HCT116 (cell line): ENCODE measurements around the gene AP1B1. TPM values are rescaled to one million over a fixed set of nuclear protein-coding genes. Genes with fewer than 3 reads are reported as not detected.

Source experiments
- ATAC-seq: fragments of 200-7000 bp; cut with Tn5 transposase; 2 replicates; pipeline ENCODE4 v1.9.1; 2020; ENCODE audit warnings: mild to moderate bottlenecking, moderate library complexity
- BruUV-seq: library from RNA; stranded (reverse); fragments of 400-500 nt; replicated peaks from 2 replicates; lab custom pipeline; 2021; lab: Mats Ljungman, UMichigan
- CTCF ChIA-PET: fragments of 300-600 bp; sonication (Branson Sonifier 250); formaldehyde crosslinking; loops from one replicate; lab custom pipeline; 2021; ENCODE audit warnings: antibody characterized with exemption; lab: Charles Lee
- POLR2A ChIA-PET: fragments of 300-600, 350-600 bp; sonication (Branson Sonifier 250); formaldehyde crosslinking; loops from one replicate; lab custom pipeline; 2021; ENCODE audit warnings: antibody characterized with exemption; lab: Charles Lee
- RAD21 ChIA-PET, 2 experiments: fragments of 300-600 bp; sonication (Branson Sonifier 250); formaldehyde crosslinking; loops; one replicate each; lab custom pipeline; 2023; ENCODE audit warnings: low total read pairs in 2 of 2; ENCODE audit not compliant: uncharacterized antibody in 2 of 2, unreplicated experiment in 2 of 2, low non-redundant PET in 1 of 2; lab: Charles Lee
- DNase-seq: peaks from one replicate; pipeline ENCODE4 v3.0.0-alpha.2; 2010; ENCODE audit warnings: low read depth, low spot score
- H2AFZ ChIP-seq: fragments of 200-600 bp; shearing (Covaris generic), sonication (generic); 2 replicates; pipeline ENCODE4 v1.6.1; 2017; ENCODE audit warnings: low read depth, mixed run types, mixed read lengths, antibody characterized with exemption, low read length; ENCODE audit not compliant: poor library complexity, severe bottlenecking
- H3K27ac ChIP-seq: 2 replicates; pipeline ENCODE4 v1.5.1; 2012; ENCODE audit warnings: low read depth, low read length
- H3K27me3 ChIP-seq: fragments of 200-600 bp; sonication (generic); 2 replicates; pipeline ENCODE4 v1.6.1; 2016; ENCODE audit warnings: mixed run types, low read length, mixed read lengths; ENCODE audit not compliant: insufficient read depth
- H3K36me3 ChIP-seq, 2 experiments: fragments of 200-500 bp in 1 of 2; fragments of 200-600 bp in 1 of 2; sonication (Bioruptor generic) in 1 of 2; sonication (generic) in 1 of 2; 2 replicates each; pipeline versions ENCODE4 v1.5.1 to v1.6.1; 2014 to 2016; ENCODE audit warnings: low read length in 2 of 2, inconsistent platforms in 1 of 2, mixed read lengths in 1 of 2, mixed run types in 1 of 2; ENCODE audit not compliant: insufficient read depth in 2 of 2, control insufficient read depth in 1 of 2
- H3K4me1 ChIP-seq, 2 experiments: fragments of 200-600 bp in 1 of 2; sonication (generic) in 1 of 2; 2 replicates each; pipeline versions ENCODE4 v1.5.1 to v1.6.1; 2012 to 2017; ENCODE audit warnings: low read length in 2 of 2, inconsistent platforms in 1 of 2, mild to moderate bottlenecking in 1 of 2, mixed read lengths in 1 of 2, mixed run types in 1 of 2, moderate library complexity in 1 of 2; ENCODE audit not compliant: insufficient read depth in 2 of 2, control insufficient read depth in 1 of 2
- H3K4me2 ChIP-seq: fragments of 200-600 bp; sonication (generic); 2 replicates; pipeline ENCODE4 v1.6.1; 2017; ENCODE audit warnings: mixed run types, low read length, mixed read lengths
- H3K4me3 ChIP-seq, 2 experiments: fragments of 200-600 bp in 1 of 2; sonication (generic) in 1 of 2; replicated peaks in 1 of 2; 2 replicates each; pipeline ENCODE4 v1.5.1; 2011 to 2016; ENCODE audit warnings: low read length in 2 of 2, control low read depth in 1 of 2, low read depth in 1 of 2, mild to moderate bottlenecking in 1 of 2, mixed read lengths in 1 of 2, mixed run types in 1 of 2
- H3K79me2 ChIP-seq: fragments of 200-600 bp; sonication (generic); 2 replicates; pipeline ENCODE4 v1.6.1; 2017; ENCODE audit warnings: mild to moderate bottlenecking, mixed run types, low read length, moderate library complexity, mixed read lengths; ENCODE audit not compliant: insufficient read depth
- H3K9ac ChIP-seq: fragments of 200-600 bp; sonication (generic); 2 replicates; pipeline ENCODE4 v1.6.1; 2016; ENCODE audit warnings: low read length, mixed read lengths
- H3K9me2 ChIP-seq: fragments of 200-600 bp; sonication (generic), shearing (Covaris generic); 2 replicates; pipeline ENCODE4 v1.6.1; 2017; ENCODE audit warnings: mixed run types, mild to moderate bottlenecking, moderate library complexity; ENCODE audit not compliant: insufficient read depth
- H3K9me3 ChIP-seq, 2 experiments: fragments of 200-500 bp in 1 of 2; fragments of 200-600 bp in 1 of 2; sonication (Bioruptor generic) in 1 of 2; sonication (generic) in 1 of 2; 2 replicates each; pipeline ENCODE4 v1.6.1; 2014 to 2017; ENCODE audit warnings: low read length in 2 of 2, mixed read lengths in 2 of 2, inconsistent platforms in 1 of 2, low read depth in 1 of 2, mild to moderate bottlenecking in 1 of 2, mixed run types in 1 of 2, moderate library complexity in 1 of 2; ENCODE audit not compliant: control insufficient read depth in 1 of 2, insufficient read depth in 1 of 2
- H4K20me1 ChIP-seq: fragments of 200-600 bp; sonication (generic), shearing (Covaris generic); 2 replicates; pipeline ENCODE4 v1.6.1; 2017; ENCODE audit warnings: mixed run types, mild to moderate bottlenecking, moderate library complexity; ENCODE audit not compliant: insufficient read depth
- CBX3 ChIP-seq: IDR thresholded peaks from 2 replicates; pipeline ENCODE4 v1.6.1; 2012; ENCODE audit warnings: low read depth
- EZH2phosphoT487 ChIP-seq: fragments of 200-600 bp; IDR thresholded peaks from 2 replicates; pipeline ENCODE4 v1.6.1; 2018; ENCODE audit warnings: antibody characterized with exemption, borderline replicate concordance
- FOSL1 ChIP-seq: IDR thresholded peaks from 2 replicates; pipeline ENCODE4 v1.6.1; 2012; ENCODE audit warnings: low read depth
- JUND ChIP-seq: IDR thresholded peaks from 2 replicates; pipeline ENCODE4 v1.6.1; 2012
- RAD21 ChIP-seq: IDR thresholded peaks from 2 replicates; pipeline ENCODE4 v1.6.1; 2012; ENCODE audit warnings: low read depth, mild to moderate bottlenecking
- SP1 ChIP-seq: IDR thresholded peaks from 2 replicates; pipeline ENCODE4 v1.6.1; 2012; ENCODE audit warnings: low read depth
- TCF7L2 ChIP-seq: IDR thresholded peaks from 2 replicates; pipeline ENCODE4 v1.7.0; 2011; ENCODE audit warnings: borderline replicate concordance, inconsistent platforms; ENCODE audit not compliant: insufficient read depth, insufficient read length; ENCODE audit errors: extremely low read depth
- YY1 ChIP-seq: IDR thresholded peaks from 2 replicates; pipeline ENCODE4 v1.6.1; 2011; ENCODE audit warnings: low read length, low read depth, moderate library complexity, mild to moderate bottlenecking; ENCODE audit not compliant: insufficient replicate concordance; ENCODE audit errors: extremely low read depth
- intact Hi-C: fragments of 100-400 bp; cut with micrococcal nuclease; formaldehyde crosslinking; loops from 2 replicates; pipeline ENCODE4 v1.10.0; 2022
- total RNA-seq: library from RNA; stranded (reverse); gene quantifications from one replicate; pipeline ENCODE4 v1.2.1, GENCODE V29; 2021; ENCODE audit not compliant: unreplicated experiment
- TF ChIP-seq, protein P1 (sequence below): IDR thresholded peaks from 2 replicates; pipeline ENCODE4 v1.6.1; 2012; ENCODE audit warnings: low read depth
- TF ChIP-seq, protein P2 (sequence below): IDR thresholded peaks from 2 replicates; pipeline ENCODE4 v1.6.1; 2012
- TF ChIP-seq, protein P3 (sequence below), 3 experiments: fragments of 200-600 bp in 1 of 3; sonication (generic) in 1 of 3; IDR thresholded peaks in 2 of 3; conservative IDR thresholded peaks in 1 of 3; 2 replicates each; pipeline ENCODE4 v1.5.1; 2012 to 2017; ENCODE audit warnings: low read depth in 2 of 3, low read length in 2 of 3, antibody characterized with exemption in 1 of 3, borderline replicate concordance in 1 of 3, control low read depth in 1 of 3, mild to moderate bottlenecking in 1 of 3, mixed read lengths in 1 of 3, mixed run types in 1 of 3, moderate library complexity in 1 of 3; ENCODE audit not compliant: insufficient read depth in 1 of 3

Gene AP1B1
- total RNA-seq, 1 experiment from 2014 or later, result 60.4 TPM

DNA sequence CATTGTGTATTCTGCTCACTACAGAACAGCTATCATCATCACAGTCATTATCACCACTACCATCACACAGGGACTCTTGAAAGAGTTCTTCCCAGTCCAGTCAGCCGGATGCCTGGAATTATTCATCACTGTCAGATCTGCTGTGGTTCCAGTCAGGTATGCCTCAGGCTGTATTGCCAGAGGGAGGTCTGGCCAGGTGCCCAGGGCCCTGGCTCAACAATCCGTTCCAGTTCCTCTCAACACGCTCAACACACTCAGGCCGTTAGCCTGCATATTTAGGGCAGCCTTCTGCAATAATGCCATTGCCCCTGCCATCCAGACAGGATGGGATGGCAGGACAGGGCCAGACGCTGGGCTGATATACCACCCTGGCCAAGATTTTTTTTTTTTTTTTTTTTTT is 44.2 kb downstream of the AP1B1 start:
- TF ChIP-seq, protein P1, sequence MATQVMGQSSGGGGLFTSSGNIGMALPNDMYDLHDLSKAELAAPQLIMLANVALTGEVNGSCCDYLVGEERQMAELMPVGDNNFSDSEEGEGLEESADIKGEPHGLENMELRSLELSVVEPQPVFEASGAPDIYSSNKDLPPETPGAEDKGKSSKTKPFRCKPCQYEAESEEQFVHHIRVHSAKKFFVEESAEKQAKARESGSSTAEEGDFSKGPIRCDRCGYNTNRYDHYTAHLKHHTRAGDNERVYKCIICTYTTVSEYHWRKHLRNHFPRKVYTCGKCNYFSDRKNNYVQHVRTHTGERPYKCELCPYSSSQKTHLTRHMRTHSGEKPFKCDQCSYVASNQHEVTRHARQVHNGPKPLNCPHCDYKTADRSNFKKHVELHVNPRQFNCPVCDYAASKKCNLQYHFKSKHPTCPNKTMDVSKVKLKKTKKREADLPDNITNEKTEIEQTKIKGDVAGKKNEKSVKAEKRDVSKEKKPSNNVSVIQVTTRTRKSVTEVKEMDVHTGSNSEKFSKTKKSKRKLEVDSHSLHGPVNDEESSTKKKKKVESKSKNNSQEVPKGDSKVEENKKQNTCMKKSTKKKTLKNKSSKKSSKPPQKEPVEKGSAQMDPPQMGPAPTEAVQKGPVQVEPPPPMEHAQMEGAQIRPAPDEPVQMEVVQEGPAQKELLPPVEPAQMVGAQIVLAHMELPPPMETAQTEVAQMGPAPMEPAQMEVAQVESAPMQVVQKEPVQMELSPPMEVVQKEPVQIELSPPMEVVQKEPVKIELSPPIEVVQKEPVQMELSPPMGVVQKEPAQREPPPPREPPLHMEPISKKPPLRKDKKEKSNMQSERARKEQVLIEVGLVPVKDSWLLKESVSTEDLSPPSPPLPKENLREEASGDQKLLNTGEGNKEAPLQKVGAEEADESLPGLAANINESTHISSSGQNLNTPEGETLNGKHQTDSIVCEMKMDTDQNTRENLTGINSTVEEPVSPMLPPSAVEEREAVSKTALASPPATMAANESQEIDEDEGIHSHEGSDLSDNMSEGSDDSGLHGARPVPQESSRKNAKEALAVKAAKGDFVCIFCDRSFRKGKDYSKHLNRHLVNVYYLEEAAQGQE, result no peak
- TF ChIP-seq YY1, result no peak
- TF ChIP-seq CBX3, result no peak
- TF ChIP-seq SP1, result peak; percentile 61
- peak; percentile 40; the same call in 1 of the 2 replicates for TF ChIP-seq FOSL1
- TF ChIP-seq TCF7L2, result peak; percentile 31
- TF ChIP-seq, protein P2, sequence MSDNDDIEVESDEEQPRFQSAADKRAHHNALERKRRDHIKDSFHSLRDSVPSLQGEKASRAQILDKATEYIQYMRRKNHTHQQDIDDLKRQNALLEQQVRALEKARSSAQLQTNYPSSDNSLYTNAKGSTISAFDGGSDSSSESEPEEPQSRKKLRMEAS, result no peak
- no peak for TF ChIP-seq EZH2phosphoT487
- no peak for TF ChIP-seq RAD21
- peak; percentile 46 for TF ChIP-seq JUND
- TF ChIP-seq, protein P3, sequence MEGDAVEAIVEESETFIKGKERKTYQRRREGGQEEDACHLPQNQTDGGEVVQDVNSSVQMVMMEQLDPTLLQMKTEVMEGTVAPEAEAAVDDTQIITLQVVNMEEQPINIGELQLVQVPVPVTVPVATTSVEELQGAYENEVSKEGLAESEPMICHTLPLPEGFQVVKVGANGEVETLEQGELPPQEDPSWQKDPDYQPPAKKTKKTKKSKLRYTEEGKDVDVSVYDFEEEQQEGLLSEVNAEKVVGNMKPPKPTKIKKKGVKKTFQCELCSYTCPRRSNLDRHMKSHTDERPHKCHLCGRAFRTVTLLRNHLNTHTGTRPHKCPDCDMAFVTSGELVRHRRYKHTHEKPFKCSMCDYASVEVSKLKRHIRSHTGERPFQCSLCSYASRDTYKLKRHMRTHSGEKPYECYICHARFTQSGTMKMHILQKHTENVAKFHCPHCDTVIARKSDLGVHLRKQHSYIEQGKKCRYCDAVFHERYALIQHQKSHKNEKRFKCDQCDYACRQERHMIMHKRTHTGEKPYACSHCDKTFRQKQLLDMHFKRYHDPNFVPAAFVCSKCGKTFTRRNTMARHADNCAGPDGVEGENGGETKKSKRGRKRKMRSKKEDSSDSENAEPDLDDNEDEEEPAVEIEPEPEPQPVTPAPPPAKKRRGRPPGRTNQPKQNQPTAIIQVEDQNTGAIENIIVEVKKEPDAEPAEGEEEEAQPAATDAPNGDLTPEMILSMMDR (IDR thresholded peaks at IDR 0.05 in 2 of 3, conservative IDR thresholded peaks at IDR 0.05 in 1 of 3; ENCODE audit: borderline replicate concordance in 1 of 3, insufficient read depth in 1 of 3, low read depth in 2 of 3, low read length in 2 of 3), result no peak
- Histone ChIP-seq H3K4me3 (no peak overlapping the region), H3K36me3 (peaks cover 19 to 28% of the 10 kb centered on the region in 2 experiments), H3K9ac (no peak overlapping the region), H4K20me1 (no peaks in the 10 kb centered on the region; the same call in 1 of the 2 replicates), H3K27ac (peak overlapping the region; percentile 32), H3K27me3 (no peaks in the 10 kb centered on the region), H3K9me2 (no peaks in the 10 kb centered on the region), H3K4me1 (peaks cover 25 to 33% of the 10 kb centered on the region in 2 experiments), H3K79me2 (no peaks in the 10 kb centered on the region), H3K9me3 (no peaks in the 10 kb centered on the region), H2AFZ (no peak overlapping the region), H3K4me2 (peak overlapping the region; percentile 57)
- ChIA-PET RAD21 (interaction anchor here in 1 of 2 experiments (0.7 kb wide), 1 partner anchor 41 kb away, joined by 3 read pairs; no protein-coding TSS in a partner anchor), POLR2A (interaction anchor here (0.6 to 0.7 kb wide), 2 partner anchors 12 to 107 kb away, joined by 3 to 4 read pairs; no protein-coding TSS in a partner anchor), CTCF (interaction anchor here (0.8 to 1.4 kb wide), 2 partner anchors 15 to 33 kb away, joined by 3 read pairs; no protein-coding TSS in a partner anchor)
- peak; percentile 91 for ATAC-seq
- DNase-seq, result peak; percentile 86
- no TSS peak for BruUV-seq
- intact Hi-C loops, result no loop called here
